ENCODE data around the gene TACR2. TPM values are rescaled to one million over a fixed set of nuclear protein-coding genes. Genes with fewer than 3 reads are reported as not detected.
A peak's percentile ranks its signal among the peaks of the same experiment; 100 is the strongest.

Gene TACR2
- total RNA-seq: 0.13 TPM
- long read RNA-seq, partial matches to known transcripts: 0 of 12 reads
- long read RNA-seq, other reads (novel, unspliced or antisense): 12 of 12 reads

DNA sequence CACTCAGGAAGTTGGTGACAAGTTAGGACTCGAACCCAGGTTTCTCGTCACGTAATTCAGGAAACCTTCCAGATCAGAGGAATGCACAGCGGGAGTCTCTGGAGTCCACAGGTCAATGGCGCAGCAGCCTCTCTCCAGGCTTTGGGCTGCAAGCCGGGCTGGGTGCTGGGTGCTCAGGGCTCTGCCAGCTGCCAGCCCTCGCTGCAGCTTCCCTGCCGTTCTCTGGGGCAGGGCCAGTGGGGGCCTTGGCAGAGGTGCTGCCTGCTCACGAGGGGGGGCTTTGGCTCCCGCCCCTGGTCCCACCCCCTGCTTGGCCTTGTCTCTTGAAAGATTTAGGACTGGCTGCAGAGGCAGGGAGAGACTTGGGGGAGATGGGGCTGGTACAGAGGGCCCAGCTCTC lies at the start of gene TACR2:
Gene TACR2, minus strand, starts transcription at position 224 of the 400 bp plus-strand sequence. CDS start 595 bp downstream, outside the sequence.
- intact Hi-C loops (cut with DNase I): no loop called here
- DNase-seq (ENCODE audit: low spot score): no peak

DNA sequence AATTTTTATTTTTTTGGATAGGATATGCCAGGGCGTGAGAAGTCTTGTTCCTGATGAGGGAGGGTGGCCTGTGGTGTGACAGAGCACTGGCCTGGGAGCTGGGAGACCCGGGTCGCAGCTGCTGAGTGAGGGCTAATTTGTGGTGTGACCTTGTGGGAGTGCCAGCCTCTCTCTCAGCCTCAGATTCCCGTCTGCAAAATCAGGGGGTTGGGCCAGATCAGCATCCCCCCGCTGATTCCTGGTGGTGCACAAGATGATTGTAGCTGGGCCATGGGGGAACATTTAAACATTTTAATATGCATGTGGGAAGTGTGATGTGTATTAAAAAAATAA lies 49.4 kb upstream of the TACR2 start:
- DNase-seq (ENCODE audit: low spot score): peak; percentile 26
- intact Hi-C loops (cut with DNase I): no loop called here

DNA sequence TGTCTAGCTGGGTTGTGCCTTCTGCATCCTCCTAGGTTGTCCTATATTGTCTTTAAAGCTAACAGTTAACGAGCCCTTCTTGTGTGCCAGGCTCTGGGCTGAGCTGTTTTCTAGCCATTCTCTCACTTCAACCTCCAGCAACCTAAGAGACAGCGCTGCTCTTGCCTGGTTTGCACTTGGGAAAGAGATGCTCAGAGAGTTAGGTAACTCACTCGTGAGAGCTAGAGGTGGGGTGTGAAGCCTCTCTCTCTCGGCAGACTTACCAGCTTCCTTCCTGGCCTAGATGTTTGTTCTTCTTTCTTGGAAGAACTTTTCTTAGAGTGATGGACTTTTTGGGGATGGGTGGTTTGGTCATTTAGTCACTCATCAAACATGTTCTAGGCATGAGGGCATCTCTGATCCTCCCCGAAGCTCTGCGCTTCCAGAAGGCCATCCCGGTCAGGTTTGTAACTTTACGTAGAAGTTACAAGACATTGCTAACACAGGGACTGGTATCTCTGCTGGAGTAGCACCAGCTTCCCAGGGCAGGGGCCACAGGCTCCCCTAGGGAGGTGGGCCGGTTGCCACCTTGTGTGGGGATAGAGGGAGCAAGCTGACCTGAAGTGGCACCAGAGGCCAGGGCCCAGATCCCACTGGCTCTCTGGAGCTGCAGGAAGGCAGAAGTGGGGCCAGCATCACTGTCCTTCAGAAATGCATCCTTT lies 48.9 kb upstream of the TACR2 start:
- peak; percentile 65 for DNase-seq (ENCODE audit: low spot score)
- intact Hi-C loops (cut with DNase I): no loop called here

DNA sequence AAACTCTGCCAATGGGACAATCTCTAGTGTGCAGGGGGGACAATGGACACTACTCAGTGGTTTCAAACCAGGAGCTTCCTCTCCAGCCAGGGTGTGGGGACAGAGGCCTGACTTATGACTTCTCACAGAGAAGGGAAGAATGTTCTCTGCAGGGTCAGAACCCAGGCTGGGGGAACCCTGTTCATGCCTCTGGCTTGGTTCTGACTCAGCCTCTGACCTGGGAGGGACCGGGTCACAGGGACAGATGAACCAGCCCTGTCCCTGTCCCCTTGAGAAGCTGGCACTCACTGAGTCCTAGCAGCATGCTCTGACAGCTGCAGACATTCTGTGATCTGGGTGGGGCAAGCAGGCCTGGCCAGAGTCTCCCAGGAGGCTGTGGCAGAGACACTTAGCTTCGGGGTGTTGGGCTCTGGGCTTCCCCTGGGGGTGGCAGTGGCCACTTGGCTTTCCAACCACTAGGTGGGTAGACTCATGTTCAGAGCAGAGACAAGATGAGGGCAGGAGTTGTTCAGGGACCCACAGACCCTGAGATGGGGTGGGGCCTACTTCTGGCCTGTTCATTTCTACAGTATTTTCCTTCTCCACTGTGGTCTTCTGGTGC lies 48.2 kb upstream of the TACR2 start:
- intact Hi-C loops (cut with DNase I): no loop called here
- DNase-seq (ENCODE audit: low spot score): peak; percentile 71

DNA sequence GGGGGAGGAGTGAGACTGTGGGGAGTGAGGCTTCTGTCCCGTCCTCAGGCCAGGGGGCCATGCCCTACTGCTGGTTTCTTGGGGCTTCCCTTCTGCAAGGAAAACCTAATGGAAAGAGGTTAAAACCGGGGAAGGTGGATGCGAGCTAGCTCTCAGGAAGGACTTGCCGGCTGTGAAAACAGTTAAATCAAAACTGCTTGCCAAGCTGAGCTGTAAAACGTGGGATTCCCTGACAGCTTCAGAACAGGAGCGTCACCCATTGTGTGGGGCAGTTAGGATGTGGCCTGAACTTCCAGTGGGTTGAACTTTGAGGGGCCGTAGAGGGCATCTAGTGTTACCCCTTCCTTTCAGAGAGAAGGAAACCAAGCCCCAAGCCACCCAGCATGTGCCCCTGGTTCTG lies 47.7 kb upstream of the TACR2 start:
- intact Hi-C loops (cut with DNase I): no loop called here
- DNase-seq (ENCODE audit: low spot score): no peak

DNA sequence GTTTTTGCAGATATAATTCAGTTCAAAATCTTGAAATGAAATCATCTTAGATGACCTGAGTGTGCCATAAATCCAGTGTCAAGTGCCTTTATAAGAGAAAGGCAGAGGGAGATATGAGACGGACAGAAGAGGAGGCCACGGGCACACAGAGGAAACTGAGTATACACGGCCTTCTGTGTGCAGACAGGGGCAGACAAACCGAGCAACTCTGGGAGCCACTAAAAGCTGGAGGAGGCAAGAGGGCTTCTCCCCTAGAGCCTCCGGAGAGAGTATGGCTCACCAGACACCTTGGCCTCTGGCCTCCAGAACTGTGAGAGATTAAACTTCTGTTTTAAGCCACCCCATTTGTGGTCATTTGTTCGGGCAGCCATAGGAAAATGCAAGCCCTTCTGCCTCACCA lies 47.2 kb upstream of the TACR2 start:
- intact Hi-C loops (cut with DNase I): no loop called here

DNA sequence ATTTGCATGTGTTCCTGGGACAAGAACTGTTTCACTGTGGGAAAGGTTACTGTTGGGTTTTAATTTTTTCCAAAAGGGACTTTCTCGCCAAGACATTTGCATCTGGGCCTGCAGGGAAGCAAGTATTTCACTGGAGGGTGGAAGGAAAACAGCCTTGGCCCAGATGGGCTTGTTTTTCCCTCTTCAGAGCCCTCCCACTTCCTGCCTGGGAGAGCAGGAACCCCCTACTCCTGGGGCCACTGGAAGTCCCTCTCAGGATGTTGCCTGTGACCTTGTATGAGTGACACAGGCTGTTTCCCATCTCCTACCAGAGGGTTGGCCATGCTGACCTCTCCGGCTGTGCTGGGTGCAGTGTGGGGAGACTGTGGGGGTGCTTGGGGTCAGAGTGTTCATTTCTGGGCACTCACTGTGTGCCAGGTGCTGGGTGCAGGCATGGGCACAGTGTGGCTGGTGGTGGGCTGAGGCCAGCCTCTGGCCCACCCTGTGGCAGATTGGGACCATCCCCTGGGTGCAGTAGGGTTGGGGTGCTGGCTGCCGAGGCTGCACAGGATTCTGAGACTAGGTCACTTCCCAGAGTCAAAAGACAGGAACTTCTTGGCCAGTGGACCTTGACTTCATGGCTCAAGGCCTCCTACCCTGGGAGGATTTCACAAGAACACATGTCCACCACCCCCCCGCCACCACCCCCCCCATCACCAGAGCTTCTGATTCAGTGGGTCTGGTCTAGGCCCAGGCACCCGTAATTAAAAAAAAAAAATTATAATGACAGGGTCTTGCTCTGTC lies 44.7 kb upstream of the TACR2 start:
- intact Hi-C loops (cut with DNase I): no loop called here
- DNase-seq (ENCODE audit: low spot score): no peak

More for the DNA sequence above, 47.2 kb upstream of the TACR2 start:
- peak; percentile 57 for DNase-seq (ENCODE audit: low spot score)

DNA sequence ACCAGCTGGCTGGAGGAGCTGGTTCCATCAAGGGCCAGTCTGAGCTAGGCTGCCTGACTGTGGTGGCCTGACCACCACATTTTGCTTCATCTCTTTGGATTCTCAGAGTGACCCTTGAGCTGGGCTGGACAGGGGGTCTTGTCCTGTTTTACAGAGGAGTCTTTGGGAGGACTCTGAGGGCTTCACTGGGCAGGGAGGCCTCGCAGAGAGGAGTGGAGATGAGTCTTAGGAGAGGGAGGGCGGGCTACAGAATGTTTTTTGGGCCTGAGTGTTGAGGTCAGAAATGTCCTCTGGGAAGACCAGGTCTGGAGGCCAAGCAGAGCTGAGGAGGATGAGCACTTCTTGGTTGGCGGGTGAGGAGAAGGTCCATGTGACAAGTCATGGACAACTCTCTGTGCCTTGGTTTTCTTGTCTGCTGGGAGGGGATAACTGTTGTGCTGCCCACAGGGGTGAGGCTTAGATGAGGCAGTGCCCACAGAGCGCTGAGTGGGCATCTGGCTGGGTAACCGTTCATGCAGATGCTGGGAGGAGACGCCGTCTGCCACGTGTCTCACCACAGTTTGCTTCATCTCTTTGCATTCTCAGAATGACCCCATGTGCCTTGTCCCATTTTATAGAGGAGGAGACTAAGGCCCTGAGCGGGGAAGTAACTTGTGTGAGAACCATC lies 44.0 kb upstream of the TACR2 start:
- no peak for DNase-seq (ENCODE audit: low spot score)
- intact Hi-C loops (cut with DNase I): no loop called here

DNA sequence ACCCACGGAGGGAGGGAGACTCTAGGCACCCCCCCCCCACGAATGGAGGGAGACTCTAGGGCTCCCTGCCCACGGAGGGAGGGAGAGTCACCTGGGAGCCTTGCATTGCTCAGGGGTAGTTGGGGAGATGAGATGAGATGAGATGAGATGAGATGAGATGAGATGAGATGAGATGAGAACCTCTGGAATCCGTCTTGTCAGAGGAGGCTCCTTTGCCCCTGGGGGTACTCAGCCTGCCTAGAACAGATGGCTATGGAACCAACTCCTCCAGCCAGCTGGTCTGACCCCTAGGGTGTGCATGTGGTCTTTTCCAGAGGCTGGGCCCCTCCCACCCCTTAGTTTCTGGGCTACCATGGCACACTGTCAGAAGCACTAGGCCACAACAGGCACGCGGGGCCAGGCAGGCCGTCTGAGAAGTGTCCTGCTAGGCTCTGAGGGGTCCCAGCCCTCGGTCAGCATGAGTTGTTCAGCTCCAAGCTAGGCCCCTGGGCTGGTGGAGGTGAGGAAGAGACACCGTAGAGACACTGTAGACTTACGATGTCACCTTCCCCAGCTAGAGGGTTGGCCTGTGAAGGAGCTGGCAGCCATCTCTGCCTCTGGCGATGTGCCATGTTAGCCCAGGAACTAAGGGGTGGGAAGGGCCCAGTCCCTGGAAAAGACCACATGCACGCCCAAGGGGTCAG lies 43.3 kb upstream of the TACR2 start:
- DNase-seq (ENCODE audit: low spot score): no peak
- intact Hi-C loops (cut with DNase I): no loop called here

DNA sequence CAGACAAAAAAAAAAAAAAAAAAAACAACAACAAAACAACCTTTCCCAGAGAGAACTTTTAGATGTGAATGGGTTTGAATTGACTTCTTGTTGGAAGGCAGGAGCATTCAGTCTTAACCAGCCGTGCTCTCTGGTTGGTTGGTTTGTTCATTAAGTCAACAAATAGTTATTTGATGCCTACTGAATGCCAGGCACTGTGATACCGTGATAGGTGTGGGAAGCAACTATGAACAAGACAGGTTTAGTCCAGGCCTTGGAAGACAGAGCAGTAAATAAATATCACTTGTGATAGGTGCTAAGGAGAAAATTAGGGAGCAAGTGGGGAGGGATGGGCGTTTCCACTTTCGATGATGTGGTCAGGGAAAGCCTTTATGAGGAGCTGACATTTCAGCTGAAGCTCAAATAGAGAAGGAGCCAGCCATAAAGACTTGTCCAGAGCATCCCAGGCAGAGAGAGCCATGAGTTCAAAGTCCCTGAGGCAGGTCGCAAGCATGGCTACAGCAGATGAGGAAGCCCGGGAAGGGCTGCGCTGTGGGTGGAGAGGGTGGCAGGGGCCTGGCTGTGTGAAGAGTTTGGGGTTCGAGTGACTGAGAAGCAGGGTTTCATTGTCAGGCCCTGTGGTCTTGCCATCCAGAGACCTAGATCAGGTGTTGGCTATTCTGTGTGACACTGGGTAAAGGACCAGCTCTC lies 42.5 kb upstream of the TACR2 start:
- intact Hi-C loops (cut with DNase I): no loop called here
- no peak for DNase-seq (ENCODE audit: low spot score)

DNA sequence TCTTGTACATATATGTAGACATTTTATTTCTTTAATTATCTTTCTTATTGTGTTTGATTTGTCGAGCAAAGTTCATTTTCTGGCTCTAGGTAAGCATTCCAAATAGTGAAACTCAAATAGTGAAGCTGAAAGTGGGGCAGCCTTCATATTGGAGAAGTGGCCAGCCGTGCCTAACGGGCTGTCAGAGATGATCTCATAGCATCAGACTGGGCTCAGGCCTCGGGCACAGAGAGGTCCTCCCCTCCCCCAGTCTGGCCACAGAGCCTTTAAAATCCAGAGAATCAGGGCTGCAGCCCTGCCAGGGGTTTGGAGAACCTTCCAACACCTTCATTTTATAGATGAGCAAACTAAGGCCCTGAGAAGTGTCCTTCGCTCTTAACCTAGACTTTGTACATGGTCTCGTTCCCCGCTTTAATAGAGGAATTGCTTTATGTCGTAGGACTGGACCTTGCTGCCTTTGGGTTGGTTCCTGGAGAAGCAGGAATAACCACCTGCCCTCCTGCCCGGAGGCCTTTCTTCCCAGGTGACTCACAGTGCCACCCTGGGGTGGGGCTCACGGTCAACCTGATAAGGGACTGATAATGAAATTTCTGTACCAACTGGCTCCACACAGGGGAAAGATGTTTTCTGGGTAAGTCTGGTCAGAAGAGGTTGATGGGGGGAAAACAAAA lies 41.8 kb upstream of the TACR2 start:
- DNase-seq (ENCODE audit: low spot score): no peak
- intact Hi-C loops (cut with DNase I): no loop called here

DNA sequence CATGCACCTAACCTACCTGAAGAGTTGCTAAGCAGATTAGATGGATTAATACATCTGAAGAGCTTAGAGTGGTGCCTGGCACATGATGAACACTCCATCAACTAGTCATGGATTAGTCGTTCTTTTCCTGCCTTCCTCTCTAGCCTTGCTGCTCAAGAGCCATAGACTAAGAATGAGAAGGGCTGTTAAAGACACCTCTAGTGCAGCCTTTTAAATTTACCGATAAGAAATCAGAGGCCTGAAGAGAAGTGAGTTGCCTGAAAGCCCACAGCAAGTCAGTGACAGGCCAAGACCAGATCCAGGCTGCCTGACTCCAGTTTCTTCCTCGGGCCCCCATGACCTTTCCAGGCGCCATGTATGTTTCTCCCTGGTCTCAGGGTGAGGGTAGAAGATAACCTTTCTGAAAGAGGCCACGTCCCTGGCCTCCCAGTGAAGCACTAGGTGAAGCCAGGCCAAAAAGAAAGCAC lies 41.1 kb upstream of the TACR2 start:
- no peak for DNase-seq (ENCODE audit: low spot score)
- intact Hi-C loops (cut with DNase I): no loop called here

DNA sequence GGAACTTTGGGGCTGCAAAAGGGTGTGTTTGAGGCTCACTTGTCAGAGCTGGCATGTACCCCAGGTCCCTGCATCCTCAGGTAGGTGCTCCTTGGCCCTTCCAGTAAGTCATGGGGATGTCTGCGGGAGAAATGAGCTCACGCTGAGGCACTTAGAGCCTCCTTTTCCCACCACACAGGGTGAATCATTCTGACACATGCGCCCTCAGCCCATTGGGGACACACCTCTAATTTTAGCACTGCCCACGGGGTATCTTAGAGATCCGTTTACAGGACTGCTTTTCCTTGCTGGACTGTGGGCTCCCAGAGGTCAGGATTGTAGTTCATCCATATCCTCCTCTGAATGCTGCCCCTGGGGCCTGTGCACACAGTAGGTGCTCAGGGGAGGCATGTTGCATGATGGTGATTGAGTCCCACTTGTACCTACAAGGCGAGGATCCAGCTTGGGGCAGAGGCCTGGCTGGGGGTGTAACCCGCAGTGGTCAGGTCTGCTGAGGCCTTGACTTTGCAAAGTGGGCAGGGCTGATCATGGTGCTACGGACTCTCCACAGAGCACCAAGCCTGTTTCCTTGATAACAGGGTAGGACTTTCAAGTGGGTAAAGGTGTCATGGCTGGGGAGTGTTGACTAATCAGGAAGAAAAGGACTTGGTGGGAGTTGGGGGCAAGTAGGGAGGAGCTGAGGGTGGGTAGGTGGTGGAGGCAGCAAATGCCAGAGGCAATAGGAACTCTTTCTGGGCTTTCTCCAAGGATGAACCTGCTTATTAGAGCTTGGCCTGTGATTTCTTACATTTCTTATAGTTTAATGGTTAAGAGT lies 40.4 kb upstream of the TACR2 start:
- DNase-seq (ENCODE audit: low spot score): no peak
- intact Hi-C loops (cut with DNase I): no loop called here

DNA sequence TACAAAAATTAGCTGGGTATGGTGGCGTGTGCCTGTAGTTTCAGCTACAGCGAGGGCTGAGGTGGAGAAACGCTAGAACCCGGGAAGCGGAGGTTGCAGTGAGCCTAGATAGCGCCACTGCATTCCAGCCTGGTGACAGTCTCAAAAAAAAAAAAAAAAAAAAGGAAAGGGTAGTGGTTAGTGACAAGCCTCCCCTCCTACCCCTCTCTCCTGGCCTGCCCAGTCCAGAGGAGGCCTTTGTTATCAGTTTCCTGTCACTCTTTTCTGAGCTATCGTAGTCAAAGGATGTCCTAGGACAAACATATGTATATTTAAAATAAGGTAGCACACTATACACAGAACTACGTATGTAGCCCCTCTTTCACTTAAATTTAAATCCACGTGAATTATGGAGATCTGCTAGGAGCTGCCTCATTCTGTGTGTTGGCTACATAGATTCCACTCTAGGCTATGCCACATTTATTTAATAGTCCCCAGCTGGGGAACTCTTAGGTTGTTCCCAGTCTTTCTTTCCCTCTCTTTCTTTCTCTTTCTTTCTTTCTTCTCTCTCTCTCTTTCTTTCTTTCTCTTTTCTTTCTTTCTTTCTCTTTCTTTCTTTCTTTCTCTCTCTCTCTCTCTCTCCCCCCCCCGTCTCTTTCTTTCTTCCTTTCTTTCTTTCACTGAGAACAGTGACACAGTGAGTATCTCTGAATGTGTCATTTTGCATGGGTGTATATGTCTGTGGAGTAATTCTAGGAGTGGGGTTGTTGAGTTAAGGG lies 38.5 kb upstream of the TACR2 start:
- DNase-seq (ENCODE audit: low spot score): no peak
- intact Hi-C loops (cut with DNase I): no loop called here

DNA sequence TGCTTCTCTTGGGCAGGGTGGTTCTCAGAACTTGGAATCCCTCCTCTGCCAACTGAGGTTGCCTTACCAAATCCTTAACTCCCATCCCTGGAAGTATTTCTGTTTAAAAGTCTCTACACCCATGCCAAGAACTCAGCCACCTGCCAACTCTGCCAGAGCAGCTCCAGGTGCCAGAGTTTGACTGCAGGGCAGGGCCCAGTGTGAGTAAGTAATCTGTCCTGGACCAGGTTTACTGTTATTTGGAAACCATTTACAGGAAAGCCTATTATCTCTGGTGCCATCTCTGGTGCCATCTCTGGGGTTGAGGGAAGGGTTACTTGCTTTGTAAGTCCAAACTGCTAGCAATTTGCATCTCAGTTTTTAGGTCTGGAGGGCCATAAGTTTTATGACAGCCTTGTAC lies 37.1 kb upstream of the TACR2 start:
- intact Hi-C loops (cut with DNase I): no loop called here
- no peak for DNase-seq (ENCODE audit: low spot score)

DNA sequence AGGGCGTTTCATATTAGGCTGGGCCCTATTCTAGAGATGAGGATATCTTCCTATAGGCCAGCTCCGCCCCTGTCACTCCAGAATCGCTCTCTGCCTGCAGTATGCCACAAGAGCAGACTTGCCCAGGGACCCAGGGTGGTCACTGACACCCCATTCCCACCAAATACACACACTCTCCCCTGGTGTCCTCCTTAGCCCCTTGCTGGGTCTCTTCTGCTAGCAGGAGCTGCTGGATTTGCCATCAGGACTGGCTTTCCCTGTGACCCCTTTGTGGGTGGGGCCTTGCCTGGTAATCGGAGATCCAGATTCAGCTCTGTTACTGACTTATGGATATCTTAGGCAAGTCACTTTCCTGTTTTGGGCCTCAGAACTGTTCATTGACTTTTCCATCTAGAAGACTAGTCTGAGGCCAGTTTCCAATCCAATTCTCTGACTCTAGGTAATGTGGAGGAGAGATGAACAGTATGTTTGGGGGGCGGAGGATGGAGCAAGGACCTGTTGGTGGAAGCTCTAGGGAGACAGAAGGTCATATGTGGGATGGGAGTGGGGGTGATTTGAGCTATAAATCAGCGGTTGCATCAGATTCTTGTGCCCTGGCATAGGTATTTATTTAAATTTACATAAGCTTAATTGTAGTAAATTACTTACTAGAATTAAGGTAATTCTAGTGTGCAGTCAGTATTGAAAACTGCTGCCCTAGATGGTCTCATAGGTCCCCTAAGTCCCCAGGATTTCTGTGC lies 36.1 kb upstream of the TACR2 start:
- intact Hi-C loops (cut with DNase I): no loop called here
- DNase-seq (ENCODE audit: low spot score): no peak

All from cardiac septum (tissue), 1 donor.